ENCODE results near the gene BRMS1. TPM values are rescaled to one million over a fixed set of nuclear protein-coding genes. Genes with fewer than 3 reads are reported as not detected.

The BRMS1 gene
- total RNA-seq, 1 donor from 2014 or later = 17.6 TPM

DNA sequence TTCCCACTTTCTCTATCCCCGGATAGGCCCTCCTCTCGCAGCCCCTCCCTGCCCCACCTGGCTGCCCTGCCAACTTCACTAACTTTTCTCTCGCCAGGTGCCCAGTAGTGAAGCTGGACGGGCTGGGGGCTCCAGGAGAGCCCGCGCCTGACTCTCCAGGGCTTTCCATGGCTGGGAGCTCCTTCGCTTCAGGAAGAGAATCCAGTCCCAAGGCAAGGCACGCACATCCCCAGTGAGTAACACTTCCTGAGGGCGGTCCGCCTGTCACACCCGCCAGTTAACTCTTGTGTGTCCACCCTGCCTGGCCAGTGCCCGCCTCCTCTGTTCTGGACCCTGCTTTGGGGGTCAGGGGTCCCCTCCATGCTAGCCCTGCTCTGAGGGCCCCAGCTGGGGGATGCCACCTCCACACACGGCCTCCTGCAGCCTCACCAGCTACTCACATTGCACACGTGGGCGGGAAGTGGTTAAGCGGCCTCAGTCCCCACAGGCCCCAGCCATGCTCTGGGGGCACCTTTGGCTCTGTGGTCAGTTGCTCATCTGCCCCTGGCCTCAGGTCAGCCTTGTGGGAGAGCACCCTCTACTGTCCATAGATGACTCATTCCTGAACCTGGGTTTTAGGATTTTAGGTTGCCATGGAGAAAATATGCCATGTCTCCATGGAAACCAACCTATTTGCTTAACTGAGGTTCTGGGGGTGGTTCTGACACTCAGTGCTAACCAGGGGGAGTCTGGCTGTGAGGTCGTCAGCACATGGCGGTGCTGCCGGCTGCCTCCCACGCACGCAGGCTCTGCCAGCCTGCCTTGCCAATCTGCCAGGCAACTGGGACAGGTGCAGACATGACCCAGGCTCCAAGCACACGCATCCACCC, 8.4 kb downstream of the BRMS1 start, which contains the start of gene RIN1:
Gene RIN1 (minus strand): TSS at position 201 of the 869 bp plus-strand sequence. CDS start 32 bp downstream, at position 169.
- DNase-seq = peak; percentile 72

DNA sequence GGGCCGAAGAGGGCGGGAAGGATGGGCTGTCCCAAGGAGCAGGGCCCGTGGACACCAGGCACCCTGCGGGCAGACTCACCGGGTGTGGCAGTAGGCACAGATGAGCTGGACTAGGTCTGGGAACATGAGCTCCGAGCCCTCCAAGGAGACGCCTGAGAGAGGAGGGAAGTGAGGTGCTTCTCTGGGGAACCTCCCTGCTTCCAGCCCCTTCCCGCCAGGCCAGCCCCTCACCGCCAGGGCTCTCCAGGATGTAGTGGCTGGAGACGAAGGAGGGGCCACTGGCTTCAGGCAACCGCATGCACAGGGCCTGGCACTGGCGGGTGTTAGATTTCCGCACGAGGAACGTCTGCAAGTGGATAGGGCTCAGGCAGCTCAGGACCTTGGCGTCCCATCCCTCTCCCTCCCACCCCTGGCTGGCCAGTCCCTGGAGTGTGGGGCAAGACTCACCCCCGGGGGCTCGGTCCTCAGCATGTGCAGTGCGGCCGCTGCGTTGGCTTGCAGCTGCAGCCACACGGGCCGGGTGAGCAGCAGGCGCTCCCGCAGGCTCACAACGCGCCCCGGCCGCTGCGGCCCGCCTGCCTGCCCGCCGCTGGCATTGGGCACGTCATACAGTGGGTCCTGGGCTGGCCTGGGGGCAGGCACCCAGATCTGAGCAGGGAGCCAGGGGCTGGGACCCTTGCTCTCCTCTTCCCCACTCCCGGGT, 9.2 kb downstream of the BRMS1 start:
- DNase-seq = no peak

DNA sequence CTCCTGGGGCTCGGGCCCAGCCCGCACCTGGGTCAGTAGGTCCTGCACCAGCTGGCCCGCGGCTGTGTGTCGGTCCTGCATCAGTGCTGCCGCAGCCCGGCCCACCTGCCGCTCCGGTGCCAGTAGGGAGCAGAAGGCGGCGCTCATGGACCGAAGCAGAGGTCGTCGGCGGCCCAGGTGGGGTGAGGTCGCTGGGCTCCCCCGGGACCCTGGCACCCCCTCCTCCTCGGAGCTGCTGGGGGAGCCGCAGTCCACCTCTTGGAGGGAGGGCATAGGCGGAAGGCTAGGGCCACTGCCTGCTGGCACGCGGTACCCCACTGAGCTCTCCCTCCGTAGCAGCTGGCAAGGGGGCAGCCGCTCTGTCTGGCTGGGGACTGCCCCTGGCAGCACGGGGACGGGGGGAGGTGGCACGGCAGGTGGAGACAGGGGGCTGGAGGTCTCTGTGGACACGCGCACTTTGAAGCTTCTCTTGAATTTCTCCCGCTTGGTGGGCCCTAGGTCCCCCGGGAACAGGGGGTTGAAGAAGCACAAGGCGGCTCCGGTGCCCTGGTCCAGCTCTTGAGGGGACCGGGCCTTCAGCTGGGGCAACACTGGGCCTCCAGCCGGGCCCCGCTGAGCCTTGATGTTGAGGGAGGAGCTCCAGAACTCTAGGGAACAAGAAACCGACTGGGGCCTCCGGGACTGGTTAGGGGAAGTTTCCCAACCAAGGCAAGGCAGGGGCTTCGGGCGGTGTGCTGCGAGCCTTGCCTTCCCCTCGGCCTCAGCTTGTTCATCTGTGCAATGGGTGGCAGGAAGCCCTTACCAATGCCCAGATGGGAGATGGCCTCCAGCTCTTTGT, 10.1 kb downstream of the BRMS1 start:
- no peak for DNase-seq

DNA sequence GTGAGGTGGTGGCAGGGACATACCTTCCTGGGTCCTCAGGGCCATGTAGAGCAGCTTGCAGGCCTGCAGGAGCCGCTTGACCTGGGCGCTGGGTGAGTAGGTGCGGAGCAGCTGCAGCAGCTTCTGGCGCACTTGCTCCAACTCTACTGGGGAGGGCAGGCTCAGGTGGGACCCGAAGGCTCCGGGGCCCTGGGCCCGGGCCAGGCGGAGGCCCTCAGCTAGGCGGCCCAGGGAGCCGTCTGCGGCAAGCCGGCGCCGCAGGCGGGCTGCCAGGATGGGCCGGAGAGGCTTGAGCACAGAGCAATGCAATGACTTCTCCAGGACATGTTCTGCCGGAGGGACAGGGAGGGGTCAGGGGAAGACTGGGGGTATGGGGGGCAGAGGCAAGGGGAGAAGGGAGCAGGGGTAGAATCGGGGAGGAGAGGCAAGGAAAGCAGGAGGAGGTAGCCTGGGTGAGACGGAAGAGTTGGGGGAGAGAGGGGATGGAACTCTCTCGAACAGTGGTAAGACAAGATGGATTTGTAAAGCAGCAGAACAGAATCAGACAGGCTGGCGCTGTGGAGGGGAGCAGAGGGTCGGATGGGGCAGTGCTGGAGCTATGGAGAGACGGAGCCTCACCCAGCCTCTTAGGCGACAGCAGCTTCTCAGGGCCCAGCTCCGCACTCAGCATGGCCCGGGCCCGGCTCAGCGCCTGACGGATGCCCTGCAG, 10.9 kb downstream of the BRMS1 start:
- no peak for DNase-seq

DNA sequence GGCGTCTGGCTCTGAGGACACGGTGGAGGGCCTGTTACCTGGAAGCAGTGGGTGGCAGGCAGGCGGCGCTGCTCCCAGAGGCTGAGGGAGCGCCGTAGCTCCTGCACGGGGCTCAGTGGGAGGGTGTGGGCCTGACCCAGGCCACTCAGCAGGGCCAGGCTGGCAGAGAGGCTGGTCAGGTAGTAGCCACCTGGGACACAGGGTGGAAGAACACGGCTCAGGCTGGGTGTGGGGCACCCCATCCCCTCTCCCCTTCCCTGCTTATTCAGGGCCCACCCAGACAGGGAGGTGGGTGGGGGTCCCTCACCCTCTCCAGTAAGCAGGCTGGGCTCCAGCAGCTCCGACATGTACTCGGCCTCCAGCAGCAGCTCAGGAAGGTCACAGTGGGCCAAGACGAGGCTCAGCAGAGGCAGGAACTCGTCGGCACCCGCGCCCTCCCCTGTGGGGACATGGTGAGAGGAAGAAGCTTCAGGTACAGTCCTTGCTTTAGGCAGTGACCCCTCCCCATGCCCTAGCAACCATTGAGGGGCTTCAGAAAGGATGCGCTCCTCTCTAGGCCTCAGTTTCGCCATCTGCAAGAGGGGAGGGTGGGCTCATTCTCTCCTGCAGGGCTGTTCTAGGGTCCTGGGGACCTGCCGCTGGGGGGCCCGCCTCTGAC, 11.6 kb downstream of the BRMS1 start:
- DNase-seq = no peak

DNA sequence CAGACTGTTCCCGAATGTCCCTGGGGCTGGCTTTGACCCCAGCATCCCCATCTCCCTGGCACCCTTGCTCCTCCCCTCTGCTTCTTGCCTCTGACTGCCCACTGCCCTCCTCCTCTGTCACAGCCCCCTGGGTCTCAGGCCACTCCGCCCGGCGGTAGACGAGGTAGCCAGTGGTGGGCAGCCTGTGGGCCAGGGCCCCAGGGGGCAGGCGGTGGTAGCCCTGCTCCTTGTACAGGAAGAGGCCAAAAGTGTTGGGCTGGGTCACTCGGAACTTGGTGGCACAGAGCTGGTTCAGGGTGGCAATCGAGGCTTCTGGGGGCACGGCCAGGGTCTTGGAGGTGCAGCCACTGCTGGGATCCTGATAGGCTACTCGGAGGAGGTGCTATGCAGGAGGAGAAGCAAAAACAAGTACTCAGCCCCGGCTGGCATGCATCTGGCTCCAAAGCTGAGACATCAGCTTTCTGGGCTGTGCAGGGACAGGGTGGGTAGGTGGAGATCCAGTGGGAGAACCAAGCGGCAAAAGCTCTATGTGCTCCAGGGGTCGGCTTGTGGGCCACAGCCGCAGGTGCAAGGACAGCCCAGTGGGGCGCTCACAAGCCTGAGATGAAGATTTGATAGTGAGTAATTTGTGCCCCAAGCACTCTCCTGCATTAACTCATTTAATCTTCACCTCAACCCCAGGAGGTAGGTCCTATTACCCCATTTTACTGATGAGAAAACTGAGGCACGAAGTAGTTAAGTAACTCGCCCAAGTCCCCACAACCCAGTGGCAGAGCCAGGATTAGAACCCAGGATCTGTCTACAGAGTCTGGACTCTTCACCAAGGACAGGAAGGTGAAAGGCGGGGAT, 12.3 kb downstream of the BRMS1 start:
- DNase-seq = no peak

DNA sequence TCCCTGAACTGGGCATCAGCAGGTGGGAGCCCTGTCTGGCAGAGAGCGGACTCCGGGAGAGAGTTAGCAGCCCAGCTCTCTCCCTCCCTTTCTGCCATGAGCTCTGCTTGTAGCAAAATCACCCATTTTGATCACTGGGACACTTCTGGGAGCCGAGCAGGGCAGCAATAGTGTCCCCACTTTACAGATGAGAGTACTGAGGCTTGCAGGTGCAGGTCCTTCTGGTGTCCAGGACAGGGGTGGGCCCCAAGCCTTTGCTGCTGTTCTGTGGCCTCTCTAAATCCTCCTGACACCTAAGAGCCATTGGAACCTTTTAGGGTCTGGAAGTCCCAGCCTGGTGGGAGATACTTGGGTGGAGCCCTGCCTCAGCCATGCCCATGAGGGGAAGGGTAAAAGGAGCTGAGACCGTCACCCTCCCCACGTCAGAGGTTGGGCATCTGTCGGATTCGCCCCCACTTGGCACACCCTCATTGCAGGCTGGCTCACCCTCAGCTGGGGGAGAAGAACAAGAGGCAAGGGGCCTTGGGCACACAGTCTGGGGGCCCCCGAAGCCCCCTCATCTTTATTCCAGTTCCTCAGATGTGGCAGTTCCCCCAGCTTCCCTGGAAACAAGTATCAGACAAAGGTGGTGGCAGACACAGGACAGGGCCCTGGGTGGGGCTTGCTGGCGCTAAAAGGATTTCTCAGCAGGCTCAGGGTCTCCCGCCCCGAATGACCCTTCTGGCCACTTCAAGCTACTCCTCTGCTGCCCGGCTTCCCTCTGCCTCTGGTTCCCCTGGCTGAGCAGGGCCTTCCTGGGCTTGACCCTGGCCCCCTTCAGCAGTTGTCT, 13.1 kb downstream of the BRMS1 start:
- no peak for DNase-seq

DNA sequence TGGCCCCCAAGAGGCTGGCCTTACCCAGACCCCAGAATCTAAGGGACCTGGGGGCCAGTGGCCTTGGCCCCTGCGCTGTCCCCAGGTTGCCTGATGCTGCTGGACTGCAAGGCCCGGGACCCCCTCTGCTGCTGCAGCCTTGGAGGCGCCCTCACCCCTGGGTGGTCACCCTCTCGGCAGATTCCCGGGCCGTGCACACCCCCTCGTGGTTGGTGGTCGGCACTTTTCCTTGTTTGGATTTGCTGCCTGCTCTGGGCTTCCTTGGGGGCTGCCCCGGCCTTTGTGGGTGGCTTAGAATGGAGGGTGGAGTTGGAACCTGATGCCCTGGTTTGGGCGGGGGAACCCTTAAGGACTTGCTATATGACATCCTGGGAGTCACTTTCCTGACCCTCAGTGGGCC, 14.0 kb downstream of the BRMS1 start:
- no peak for DNase-seq

DNA sequence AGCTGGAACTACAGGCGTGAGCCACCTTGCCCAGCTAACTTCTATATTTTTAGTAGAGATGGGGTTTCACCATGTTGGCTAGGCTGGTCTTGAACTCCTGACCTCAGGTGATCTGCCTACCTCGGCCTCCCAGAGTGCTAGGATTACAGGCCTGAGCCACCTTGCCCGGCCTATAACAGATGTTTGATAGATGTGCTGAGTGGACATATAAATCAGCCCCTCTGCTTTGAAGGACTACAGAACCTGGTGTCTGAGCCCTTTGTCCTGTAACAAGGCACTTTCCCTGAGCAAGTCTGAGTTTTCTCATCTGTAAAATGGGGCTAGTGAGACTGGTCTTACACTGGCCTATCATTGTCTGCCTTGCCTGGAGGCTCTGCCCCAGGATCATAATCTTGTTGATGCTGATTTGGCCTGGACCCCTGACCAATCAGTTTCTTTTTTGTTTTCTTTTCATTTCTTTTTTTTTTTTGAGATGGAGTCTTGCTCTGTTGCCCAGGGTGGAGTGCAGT, 15.7 kb downstream of the BRMS1 start:
- DNase-seq = no peak

DNA sequence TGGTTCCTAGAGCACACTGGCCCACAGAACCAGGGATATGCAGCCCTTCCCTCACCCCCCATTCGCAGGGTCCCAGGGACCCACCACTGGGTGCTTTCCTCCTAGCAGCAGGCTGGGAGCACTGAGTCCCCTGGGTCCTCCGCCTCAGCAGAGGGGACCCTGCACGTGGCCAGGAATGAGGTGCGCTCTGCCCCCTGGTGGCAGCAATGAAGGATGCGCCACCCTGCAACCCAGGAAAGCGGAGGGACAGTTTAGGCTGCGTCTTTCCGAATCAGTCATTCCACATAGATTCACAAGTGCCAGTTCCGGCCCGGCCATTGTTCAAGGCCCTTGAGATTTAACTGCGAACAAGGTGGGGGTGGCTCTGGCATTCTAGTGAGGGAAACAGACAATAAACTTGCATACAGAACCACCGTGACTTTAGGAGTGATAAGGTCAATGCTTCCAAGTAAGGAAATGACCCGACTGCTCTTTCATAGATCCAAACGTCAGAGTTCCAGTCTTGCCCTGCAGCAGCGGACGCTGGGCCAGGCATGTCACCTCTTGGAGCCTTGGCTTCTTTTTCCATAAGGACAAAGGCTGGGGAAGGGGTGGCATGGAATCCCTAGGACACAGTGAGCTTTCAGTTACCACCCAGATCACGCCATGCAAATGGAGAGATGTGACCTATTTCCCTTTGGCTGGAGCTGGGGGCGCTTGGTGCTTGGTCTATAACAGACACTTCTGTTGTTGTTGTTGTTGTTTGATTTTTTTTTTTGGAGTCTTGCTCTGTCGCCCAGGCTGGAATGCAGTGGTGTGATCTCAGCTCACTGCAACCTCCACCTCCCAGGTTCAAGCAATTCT, 16.4 kb downstream of the BRMS1 start:
- DNase-seq = peak; percentile 27

DNA sequence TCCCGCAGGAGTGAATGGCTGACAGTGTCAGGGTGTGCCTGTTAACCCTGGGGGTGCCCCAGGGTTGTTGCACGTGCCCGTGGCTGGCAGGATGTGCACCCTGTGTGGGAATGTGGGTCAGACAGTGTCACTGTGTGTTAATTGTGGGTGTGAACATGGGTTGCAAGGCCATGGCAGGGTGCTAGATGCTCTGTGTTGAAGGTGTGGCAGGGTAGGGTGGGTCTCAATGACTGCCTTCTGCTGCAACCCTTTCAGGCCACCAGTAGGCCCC, 16.9 kb downstream of the BRMS1 start:
- DNase-seq = no peak

DNA sequence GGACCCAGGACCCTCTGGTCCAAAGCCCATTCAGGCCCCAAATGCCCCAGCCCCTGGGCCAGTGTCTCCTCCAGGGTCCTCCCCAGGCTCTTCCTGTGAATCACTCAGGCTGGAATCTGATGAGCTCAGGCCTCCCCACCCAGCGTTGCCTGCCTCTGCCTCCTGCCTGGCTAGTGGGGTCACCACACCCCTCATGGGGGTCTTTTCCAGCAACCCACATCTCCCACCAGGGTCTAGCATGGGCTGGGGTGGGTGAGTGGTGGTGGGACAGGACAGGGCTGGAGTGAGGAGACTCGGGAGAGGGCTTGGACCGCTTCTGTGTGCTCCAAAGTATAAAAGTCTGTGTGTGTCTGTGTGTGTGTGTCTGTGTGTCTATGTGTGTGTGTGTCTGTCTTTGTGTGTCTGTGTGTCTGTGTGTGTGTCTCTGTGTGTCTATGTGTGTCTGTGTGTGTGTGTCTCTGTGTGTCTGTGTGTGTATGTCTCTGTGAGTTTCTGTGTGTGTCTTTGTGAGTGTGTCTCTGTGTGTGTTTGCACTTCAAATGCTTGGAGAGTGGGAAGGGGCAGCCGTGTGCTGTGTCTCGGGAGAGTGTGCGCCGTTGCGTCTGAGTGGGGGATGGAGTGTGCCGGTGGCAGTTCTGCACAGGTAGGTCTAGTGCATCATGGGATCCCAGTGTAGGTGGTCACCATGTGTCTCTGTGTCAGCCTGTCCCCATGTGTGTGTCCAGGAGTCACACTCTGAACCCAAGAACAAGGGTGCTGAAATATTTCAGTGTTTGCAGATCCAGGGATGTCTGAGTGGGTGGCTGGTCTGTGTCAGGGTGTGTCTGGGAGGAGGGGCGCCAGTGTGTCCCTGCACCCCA, 17.5 kb downstream of the BRMS1 start:
- DNase-seq = no peak

DNA sequence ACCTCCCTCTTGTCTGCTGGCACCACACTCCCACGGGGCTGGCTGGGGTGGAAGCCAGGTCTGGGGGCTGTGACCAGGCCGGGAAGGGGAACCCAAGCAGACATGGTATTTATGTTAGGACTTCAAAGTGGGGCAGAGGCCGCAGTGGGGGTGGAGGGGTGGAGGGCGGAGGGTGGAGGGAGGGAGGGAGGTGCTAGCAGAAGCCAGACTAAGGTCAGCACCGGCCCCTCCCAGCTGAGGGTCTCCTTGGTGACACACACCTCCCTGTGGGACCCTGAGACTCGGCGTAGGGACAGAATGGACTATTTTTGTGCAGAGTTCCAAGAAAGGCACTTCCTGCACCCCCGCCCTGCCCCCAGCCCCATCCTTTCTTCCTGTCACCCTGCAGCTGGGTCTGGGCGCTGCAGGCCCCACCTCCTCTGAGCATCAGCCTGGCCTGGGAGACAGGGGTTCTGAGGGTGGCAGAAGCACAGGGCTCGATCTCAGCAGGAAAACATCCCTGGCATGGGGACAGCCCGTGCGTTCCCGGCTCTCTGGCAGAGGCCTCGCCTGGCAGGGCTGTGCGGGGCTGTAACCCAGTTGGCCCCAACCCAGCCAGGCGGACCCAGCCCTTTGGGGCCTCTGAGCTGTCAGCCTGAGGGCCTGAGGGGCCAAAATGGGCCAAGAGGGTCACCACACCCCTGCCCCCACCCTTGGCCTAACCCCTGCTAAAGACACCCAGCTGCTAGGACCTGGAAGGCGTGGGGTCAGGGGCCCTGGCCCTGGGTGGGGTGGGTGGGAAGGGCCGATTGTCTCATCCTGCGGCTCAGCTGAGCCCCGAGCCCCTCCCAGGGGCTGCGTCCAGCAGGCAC, 18.4 kb downstream of the BRMS1 start:
- no peak for DNase-seq

DNA sequence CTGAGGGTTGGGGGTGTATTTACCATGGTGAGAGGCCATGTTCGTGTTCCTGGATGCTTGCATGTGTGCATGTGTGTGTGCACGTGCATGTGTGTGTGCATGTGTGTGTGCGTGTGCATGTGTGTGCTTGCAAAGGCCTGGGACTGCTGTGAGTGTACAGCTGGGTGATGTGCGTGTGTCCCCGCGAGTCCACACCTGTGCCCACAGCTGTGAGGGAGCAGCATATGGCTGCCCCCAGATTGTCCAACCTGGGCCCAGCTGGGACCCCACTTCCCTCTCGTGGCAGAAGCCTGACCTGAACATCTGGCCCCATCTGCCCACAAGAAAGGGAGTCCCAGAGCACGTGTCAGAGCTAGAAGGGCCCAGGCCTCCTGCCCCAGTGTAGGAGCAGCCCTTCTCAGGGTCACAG, 19.6 kb downstream of the BRMS1 start:
- DNase-seq = no peak

DNA sequence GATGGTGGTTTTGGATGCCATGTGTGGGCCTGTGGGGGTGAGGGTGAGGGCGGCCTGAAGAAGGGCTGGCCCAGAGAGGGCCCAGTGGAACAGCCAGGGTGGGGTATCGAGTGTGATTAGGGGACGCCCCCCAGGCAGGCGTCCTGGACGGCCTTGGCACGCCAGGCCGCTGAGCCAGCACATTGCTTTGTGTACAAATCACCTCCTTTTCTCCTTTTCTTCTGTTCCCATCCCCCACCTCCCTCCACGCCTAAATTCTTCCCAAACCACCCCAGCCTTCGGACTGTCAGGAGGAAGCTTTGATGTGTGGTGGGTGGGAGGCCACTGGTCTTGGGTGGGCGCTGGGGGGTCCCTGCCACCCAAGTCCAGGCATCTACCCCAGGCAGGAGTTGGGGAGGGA, 20.2 kb downstream of the BRMS1 start:
- no peak for DNase-seq

DNA sequence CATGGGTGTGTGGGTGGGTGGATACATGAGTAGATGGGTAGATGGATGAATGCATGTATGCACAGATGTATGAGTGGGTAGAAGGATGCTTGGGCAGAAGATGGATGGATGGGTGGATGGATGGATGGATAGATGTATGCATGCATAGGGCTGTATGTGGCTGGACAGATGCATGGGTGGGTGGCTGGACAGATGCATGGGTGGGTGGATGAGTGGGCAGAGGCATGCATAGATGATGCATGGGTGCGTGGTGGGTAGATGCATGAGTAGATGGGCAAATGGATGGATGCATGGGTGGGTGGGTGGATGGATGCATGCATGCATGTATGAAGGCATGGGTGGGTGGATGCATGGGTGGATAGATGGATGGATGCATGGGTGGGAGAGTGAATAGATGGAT, 21.2 kb downstream of the BRMS1 start:
- DNase-seq = no peak
